ENCODE data around the gene DPYD.

DPYD gene

DNA sequence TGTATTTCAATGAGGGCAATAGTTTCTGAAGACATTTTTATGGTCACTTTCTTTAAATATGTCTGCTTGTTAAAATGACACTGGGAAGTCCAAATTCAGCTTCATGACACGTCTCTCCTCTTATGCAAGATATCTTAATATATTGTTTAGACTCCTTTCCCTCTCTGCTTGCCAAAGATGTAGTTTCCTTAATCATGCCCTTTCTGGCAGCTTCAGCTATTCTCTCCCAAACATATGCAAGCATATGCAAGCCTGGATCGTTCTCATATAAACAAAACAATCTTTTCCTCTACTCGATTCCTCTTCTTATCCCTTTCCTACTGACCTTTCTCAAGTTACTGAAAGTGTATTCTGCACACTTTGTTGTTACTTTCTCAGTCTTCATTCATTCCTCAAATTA is 827.1 kb downstream of the DPYD start:
- no peak for TF ChIP-seq CTCF (conservative IDR thresholded peaks at IDR 0.05; ENCODE audit: control insufficient read depth, insufficient read depth, low read depth, low read length)
- DNase-seq (ENCODE audit: low read depth): peak; percentile 18
- no peak overlapping the region for H3K4me3 ChIP-seq (ENCODE audit: control insufficient read depth, low read depth, low read length)

- no peak overlapping the region for H3K4me3 ChIP-seq (ENCODE audit: control insufficient read depth, low read depth, low read length)
- no peak for DNase-seq (ENCODE audit: low read depth)
- no peak for TF ChIP-seq CTCF (conservative IDR thresholded peaks at IDR 0.05; ENCODE audit: control insufficient read depth, insufficient read depth, low read depth, low read length)
Measured at GRCh38 chr1:97092824-97093223, 828.0 kb downstream of the DPYD start.

DNA sequence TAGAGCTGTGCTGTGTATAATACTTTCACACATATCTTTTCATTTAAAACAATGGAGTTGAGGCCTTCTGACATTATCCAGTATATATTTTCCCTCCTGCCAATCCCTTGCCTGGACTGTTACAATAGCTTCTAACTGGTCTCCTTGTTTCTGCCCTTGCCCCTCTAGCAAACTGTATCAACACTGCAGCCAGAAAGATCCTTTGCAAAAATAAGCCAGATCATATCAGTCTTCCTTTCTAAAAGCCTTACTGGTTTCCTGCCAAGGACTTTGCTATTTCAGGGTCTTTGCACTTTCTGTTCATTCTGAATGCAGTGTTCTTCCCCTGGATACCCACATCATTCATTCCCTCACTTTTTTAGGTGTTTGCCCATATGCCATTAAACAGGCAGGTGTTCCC is 829.2 kb downstream of the DPYD start:
- H3K4me3 ChIP-seq (ENCODE audit: control insufficient read depth, low read depth, low read length): no peak overlapping the region
- TF ChIP-seq CTCF (conservative IDR thresholded peaks at IDR 0.05; ENCODE audit: control insufficient read depth, insufficient read depth, low read depth, low read length): no peak
- no peak for DNase-seq (ENCODE audit: low read depth)

GRCh38 chr1:97091263-97091662 is 829.6 kb downstream of the DPYD start:
- no peak for TF ChIP-seq CTCF (conservative IDR thresholded peaks at IDR 0.05; ENCODE audit: control insufficient read depth, insufficient read depth, low read depth, low read length)
- no peak for DNase-seq (ENCODE audit: low read depth)
- H3K4me3 ChIP-seq (ENCODE audit: control insufficient read depth, low read depth, low read length): no peak overlapping the region

- H3K4me3 ChIP-seq (ENCODE audit: control insufficient read depth, low read depth, low read length): no peak overlapping the region
- DNase-seq (ENCODE audit: low read depth): no peak
- TF ChIP-seq CTCF (conservative IDR thresholded peaks at IDR 0.05; ENCODE audit: control insufficient read depth, insufficient read depth, low read depth, low read length): no peak
Measured at GRCh38 chr1:97090725-97091124, 830.1 kb downstream of the DPYD start.

- no peak for TF ChIP-seq CTCF (conservative IDR thresholded peaks at IDR 0.05; ENCODE audit: control insufficient read depth, insufficient read depth, low read depth, low read length)
- H3K4me3 ChIP-seq (ENCODE audit: control insufficient read depth, low read depth, low read length): no peak overlapping the region
- DNase-seq (ENCODE audit: low read depth): no peak
Measured at GRCh38 chr1:97089173-97089572, 831.7 kb downstream of the DPYD start.

GRCh38 chr1:97088391-97088790 is 832.4 kb downstream of the DPYD start:
- DNase-seq (ENCODE audit: low read depth): no peak
- no peak for TF ChIP-seq CTCF (conservative IDR thresholded peaks at IDR 0.05; ENCODE audit: control insufficient read depth, insufficient read depth, low read depth, low read length)
- no peak overlapping the region for H3K4me3 ChIP-seq (ENCODE audit: control insufficient read depth, low read depth, low read length)

All from fibroblast of mammary gland (primary cell).